GM18498 (cell line): ENCODE measurements around the gene HIGD1C.
"Not testable (repeated sequence)": the region's sequence is repeated elsewhere in the genome, so short reads cannot be mapped to it uniquely, and the experiment has no call there.

Experiments used
- ATAC-seq: cut with Tn5 transposase; IDR thresholded peaks from one replicate; pipeline ENCODE4 v1.9.1; 2021; ENCODE audit warnings: mild to moderate bottlenecking, moderate library complexity; ENCODE audit not compliant: unreplicated experiment

Gene HIGD1C

DNA sequence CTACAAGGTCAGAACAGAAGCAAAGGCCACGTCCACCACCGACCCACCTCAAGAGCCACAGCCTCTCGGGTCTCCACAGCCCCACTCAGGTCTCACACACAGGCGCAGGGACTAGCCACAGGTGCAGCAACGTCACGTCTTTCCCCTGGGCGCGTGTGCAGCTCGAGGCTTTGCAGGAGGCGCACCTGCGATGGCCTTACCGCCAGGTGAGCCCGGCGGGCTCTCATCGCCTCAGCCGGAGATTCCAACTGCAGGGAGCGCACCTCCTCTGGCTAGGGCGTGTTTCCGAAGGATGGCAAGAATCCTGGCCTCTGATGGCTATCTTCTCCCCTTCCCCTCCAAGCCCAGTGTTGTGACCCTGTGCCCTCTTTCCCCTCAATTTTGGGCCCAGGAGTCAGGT is at the start of gene HIGD1C:
TSS of gene HIGD1C (plus strand) at position 35 of the 400 bp plus-strand sequence. CDS start 1,455 bp downstream, outside the sequence.
- ATAC-seq = no peak

DNA sequence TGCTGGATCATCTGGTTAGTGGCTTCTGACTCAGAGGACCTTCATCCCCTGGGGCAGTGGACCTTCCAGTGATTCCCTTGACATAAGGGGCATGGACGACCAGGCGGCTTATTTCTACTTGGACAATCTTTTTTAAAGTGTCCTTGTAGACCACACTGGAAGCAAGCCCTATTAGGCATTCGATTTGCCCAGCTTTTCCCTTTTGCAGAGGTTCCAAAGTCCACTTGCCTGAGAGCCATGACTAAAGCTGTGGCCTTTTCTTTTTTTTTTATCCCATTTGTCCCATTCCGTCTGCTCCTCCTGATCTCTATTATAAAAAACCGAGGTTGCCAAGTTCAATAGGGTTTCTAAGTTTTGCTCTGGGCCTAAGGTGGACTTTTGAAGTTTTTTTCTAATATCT is 43.9 kb upstream of the HIGD1C start:
- not testable (repeated sequence) for ATAC-seq

DNA sequence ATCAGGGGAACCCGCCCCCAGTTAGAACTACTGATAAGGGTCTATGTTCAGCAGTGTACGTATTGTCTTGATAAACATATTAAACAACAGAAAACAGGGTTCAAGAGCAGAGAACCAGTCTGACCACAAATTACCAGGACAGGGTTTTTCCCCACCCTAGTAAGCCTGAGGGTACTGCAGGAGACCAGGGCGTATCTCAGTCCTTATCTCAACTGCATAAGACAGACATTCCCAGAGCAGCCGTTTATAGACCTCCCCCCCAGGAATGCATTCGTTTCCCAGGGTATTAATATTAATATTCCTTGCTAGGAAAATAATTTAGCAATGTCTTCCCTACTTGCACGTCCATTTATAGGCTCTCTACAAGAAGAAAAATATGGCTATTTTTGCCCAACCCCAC is 40.0 kb upstream of the HIGD1C start:
- ATAC-seq = not testable (repeated sequence)

DNA sequence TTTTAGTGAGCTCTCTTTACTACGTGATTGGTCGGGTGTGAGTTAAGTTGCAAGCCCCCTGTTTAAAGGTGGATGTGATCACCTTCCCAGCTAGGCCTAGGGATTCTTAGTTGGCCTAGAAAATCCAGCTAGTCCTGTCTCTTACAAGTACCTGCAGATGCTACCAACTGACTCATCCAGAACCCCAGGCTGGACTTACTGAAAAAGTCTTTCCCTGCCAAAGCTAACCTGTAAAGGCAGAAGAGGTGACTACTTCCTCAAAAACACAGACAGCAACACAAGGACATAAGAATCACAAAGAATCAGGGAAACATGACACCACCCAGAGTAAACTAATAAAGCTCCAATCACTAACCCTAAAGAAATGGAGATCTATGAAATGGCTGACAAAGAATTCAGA is 39.1 kb upstream of the HIGD1C start:
- no peak for ATAC-seq

DNA sequence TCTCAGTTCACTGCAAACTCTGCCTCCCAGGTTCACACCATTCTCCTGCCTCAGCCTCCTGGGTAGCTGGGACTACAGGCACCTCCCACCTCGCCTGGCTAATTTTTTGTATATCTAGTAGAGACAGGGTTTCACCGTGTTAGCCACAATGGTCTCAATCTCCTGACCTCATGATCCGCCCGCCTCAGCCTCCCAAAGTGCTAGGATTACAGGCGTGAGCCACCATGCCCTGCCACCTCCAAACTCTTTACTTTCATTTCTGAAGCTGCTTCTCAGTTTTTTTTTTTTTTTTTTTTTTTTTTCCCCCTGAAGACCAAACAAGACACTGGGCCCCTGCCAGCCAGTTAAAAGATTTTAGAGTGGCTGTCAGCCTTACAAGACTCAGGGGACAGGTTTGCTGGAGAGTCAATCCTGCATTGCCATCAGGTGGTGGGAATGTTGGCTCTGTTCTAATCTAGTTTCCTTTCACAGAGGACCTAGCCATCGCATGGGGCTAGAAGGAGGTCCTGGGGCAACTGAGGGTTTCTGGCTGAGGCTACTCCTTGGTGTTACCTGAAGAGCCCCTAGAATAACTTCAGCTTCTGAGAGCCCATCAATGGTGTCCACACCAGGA is 37.4 kb upstream of the HIGD1C start:
- no peak for ATAC-seq

DNA sequence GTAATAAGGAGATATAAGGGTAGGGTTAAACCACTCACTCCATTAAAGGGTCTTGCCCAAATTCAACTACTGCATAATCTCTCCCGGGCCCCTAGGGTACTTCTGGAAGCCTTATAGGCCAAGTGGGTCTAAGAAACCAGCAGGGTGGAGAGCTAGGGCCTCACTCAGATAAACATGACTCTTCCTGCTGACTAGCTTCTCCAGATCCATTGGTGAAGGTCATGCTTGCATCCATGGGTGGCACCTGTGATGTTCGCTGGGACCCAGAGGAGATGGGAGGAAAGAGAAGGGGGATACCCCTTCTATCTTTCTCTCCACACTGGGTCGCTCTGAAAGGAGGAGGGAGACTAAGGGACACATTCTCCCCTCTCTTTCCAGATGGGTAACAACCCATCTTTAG is 36.1 kb upstream of the HIGD1C start:
- ATAC-seq = no peak

DNA sequence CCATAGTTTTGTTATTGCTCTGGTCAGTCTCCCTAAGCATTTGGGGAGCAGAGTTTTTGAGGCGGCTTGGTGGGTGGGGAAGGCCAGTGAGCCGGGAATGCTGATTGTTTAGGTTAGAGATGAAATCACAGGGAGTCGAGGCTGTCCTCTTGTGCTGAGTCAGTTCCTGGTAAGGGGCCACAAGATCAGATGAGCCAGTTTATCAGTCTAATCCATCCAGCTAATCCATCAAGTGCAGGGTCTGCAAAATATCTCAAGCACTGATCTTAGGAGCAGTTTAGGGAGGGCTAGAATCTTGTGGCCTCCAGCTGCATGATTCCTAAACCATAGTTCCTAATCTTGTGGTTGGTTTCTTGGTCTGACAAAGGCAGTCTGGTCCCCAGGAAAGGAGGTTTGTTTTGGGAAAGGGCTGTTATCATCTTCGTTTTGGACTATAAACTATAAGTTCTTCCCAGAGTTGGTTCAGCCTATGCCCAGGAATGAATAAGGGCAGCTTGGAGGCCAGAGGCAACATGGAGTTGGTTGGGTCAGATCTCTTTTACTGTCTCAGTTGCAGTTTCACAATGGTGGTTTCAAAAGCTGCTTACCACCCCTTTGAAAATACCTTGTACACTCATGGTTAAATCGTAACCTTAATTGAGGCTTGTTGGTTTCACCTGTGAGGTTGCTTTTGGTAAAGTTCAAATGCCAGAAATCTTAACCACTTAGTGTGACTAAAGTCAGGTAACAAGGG is 33.6 kb upstream of the HIGD1C start:
- peak; percentile 83 for ATAC-seq

DNA sequence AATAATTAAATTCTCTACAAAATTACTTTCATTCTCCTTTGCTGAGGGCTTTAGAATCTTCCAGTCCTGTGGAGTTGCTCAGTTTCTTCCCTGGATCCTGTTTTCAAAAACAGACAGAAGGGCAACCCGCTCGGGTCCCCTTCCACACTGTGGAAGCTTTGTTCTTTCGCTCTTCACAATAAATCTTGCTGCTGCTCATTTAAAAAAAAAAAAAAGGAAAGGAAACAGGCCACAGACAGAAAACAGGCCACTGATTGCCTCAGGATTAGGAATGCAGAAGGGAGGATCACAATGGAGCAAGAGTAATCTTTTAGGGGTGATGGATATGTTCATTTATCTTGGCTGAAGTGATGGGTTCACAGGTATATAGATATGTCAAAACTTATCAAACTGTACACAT is 29.5 kb upstream of the HIGD1C start:
- no peak for ATAC-seq

DNA sequence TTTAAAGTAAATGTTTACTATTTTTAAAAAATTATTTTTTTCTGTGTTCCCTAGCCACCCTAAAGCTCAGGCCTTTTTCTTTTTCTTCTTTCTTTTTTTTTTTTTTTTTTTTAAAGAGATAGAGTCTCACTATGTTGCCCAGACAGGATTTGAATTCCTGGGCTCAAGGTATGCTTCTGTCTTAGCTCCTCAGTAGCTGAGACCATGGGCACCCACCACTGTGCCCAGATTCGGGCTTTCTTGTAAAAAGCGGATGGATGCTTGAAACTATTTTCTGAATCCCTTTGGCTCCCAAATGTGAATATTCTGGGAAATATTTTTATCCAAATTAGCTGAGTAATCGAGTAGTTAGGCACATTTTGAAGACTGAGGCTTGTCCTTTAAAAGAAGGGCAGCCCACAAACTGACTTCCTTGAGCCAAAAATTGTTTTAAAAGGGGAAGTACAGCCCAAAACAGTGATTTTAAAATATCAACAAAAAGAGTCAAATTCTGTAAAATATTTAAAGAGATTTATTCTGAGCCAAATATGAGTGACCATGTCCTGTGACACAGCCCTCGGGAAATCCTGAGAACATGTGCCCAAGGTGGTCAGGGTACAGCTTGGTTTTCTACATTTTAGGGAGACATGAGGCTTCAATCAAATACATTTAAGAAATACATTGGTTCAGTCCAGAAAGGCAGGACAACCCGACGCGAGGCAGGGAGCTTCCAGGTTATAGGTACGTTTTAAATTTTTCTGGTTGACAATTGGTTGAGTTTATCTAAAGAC is 28.8 kb upstream of the HIGD1C start:
- ATAC-seq = no peak

DNA sequence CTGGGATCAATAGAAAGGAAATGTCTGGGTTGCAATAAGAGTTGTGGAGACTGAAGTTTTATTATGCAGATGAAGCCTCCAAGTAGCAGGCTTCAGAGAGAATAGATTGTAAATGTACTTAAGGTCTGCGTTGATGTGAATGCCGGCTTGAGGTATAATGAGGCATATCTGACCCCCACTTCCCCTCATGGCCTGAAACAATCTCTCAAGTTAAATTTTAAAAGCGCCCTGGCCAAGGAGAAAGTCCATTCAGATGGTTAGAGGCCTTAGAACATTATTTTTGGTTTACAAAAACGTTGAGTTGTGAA is 28.3 kb upstream of the HIGD1C start:
- ATAC-seq = no peak

DNA sequence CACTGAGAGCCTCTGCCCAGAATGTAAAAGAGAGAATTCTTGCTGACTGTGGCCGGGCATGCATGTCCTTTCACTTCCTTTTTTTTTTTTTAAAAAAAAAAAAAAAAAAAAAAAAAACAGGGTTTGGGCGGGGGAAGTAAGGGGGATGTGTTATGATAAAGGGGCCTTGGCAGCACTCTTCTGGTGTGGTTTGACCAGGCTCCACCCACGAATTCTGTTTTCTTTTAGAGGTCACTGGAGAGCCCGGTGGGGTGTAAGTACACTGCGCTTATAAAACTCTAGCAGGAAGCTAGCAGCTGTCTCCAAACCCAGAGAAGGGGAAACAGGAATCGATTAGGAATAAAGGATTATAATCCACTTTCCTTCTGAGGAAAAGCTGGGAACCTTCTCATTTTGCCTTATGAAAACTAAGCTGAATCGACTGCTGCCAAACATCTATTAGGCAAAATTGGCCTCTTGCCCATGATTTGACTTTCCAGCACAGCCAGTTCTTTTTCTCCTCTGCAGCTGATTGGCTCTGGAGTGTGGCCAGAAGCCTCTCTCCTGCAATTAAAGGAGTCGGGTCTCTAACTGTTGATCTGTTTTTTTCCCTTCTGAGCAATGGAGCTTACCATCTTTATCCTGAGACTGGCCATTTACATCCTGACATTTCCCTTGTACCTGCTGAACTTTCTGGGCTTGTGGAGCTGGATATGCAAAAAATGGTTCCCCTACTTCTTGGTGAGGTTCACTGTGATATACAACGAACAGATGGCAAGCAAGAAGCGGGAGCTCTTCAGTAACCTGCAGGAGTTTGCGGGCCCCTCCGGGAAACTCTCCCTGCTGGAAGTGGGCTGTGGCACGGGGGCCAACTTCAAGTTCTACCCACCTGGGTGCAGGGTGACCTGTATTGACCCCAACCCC is 27.7 kb upstream of the HIGD1C start:
- peak; percentile 92 for ATAC-seq

DNA sequence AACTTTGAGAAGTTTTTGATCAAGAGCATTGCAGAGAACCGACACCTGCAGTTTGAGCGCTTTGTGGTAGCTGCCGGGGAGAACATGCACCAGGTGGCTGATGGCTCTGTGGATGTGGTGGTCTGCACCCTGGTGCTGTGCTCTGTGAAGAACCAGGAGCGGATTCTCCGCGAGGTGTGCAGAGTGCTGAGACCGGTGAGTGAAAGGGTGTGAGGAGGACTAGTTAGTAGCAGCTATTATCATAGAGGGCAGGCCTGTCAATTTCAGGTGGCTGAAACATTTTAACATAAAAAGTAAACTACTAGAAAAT is 27.0 kb upstream of the HIGD1C start:
- peak; percentile 17 for ATAC-seq

DNA sequence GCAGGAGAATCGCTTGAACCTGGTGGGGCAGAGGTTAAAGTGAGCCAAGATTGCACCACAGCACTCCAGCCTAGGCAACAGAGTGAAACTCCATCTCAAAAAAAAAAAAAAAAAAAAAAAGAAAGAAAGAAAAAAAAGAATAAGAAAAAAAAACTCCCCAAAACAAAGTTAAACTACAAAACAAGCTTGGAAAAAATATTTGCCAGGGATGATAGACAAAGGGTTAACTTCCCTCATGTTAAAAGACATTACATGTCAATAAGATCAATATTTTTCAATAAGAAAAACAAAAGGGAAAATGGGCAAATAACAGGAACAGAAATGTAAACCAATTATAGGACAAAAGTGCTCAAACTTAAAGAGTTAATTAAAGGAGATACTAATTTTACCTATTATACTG is 26.4 kb upstream of the HIGD1C start:
- ATAC-seq = no peak

DNA sequence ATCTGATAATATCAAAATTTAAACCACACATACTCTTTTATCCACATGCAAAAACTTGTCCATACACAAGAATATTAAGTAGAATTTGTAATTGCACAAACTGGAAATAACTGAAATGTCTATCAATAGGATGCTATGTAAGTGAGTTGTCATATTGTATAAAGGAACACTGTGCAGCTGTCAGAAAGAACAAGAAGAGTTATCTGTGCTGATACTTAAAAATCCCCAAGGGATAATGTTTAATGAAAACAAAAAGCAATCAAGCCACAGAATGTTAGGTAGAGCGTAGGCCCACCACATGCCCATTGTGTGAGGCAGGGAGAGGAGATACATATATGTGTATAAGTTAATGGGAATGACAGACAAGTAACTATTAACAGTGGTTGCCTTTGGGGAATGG is 25.9 kb upstream of the HIGD1C start:
- ATAC-seq = no peak

DNA sequence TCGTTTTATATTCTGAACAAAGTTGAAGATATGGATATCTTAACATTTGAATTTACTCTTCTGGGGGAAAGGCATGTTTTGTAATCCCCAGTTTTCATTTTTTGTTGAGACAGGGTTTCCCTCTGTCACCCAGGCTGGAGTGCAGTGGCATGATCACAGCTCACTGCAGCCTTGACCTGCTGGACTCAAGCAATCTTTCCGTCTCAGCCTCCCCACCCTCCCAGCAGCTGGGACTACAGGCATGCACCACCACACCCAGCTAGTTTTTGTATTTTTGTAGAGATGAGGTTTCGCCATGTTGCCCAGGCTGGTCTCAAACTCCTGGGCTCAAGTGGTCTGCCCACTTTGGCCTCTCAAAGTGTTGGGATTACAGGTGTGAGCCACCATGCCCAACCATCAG is 25.4 kb upstream of the HIGD1C start:
- not testable (repeated sequence) for ATAC-seq

DNA sequence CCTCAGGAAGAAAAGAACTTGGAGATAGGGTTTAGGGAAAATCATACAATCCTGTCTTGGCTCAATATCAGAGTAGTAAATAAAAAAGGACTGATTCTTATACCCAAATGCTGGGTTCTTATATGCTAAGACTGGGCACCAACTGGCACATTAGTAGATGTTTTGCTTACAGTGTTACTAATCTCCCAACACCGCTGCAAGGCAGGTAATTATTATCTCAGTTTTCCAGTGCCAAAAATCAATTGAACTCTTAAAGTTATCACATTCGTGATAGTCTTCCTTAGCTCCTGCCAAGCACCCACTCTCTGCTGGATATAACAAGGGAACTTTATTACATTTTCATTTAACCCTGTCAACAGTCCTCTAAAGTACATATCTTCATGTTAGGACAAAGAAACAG is 25.0 kb upstream of the HIGD1C start:
- no peak for ATAC-seq

DNA sequence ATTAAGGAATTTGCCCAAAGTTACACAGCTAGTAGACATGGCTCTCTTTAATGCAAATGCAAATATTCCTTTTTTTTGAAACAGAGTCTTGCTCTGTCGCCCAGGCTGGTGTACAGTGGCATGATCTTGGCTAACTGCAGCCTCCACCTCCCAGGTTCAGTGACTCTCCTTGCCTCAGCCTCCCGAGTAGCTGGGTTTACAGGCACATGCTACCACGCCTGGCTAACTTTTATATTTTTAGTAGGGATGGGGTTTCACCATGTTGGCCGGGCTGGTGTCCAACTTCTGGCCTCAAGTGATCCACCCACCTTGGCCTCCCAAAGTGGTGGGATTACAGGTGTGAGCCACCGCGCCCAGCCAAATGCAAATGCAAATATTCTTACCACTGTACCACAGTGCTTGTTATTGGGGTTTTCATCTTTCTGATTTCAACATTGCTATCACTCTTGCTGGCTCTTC is 24.5 kb upstream of the HIGD1C start:
- ATAC-seq = no peak

DNA sequence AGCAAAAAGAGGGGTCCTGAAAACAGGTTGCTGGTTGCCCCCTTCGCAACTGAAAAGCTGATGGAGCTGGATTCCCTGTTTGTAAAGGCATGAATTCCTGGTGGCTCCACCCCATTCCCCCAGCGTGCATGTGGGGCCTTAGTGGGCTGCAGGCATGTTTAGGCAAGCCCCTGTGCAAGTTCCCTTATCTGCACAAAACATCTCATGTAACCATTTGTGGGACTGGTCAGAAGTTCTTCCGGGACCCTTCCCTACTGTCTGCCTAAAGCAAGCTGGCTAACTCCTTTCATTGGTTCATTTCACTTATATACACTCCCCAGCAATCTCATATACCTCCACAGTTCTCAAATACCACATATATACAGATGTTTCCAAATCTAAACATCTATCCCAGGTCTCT is 24.0 kb upstream of the HIGD1C start:
- ATAC-seq = no peak

DNA sequence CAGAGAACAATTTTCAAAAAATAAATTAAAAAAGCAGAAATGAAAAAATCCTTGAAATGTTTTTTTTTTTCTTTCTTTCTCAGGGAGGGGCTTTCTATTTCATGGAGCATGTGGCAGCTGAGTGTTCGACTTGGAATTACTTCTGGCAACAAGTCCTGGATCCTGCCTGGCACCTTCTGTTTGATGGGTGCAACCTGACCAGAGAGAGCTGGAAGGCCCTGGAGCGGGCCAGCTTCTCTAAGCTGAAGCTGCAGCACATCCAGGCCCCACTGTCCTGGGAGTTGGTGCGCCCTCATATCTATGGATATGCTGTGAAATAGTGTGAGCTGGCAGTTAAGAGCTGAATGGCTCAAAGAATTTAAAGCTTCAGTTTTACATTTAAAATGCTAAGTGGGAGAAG is 22.5 kb upstream of the HIGD1C start:
- no peak for ATAC-seq

DNA sequence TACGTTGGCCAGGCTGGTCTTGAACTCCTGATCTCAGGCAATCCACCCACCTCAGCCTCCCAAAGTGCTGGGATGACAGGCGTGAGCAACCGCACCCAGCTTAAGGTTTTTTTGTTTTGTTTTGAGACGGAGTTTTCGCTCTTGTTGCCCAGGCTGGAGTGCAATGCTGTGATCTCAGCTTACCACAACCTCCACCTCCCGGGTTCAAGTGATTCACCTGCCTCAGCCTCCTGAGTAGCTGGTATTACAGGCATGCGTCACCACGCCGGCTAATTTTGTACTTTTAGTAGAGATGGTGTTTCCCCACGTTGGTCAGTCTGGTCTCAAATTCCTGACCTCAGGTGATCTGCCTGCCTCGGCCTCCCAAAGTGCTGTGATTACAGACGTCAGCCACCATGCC is 21.9 kb upstream of the HIGD1C start:
- not testable (repeated sequence) for ATAC-seq

DNA sequence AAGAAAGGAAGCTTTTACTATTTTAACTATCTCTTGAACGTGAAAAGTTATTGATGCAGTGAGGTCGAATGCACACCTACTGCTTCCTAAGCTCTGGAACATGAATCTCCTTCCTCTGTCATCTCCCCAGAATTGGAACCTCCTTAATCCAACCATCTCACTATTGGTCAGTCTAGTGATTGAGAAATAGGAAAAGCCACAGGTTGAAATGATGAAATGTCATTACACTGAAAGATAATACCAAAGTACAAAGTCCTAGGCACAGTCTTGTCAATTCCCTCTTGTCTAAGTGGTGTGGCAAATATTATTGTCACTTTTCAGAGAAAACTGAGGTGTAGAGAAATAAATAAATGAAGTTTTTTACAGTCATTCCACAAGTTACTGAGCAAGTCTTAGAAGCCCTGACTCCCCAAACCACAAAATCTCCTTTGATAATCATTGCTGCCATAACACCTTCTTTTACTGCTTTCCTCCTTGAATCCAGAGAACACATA is 19.5 kb upstream of the HIGD1C start:
- ATAC-seq = no peak
